ENCODE results near the gene MAP1A. TPM values are rescaled to one million over a fixed set of nuclear protein-coding genes. Genes with fewer than 3 reads are reported as not detected.

Gene MAP1A
- total RNA-seq, result 96.1 and 105 TPM in 2 replicates

GRCh38 chr15:43517354-43518196 is at the start of gene MAP1A:
TSS of gene MAP1A (plus strand) at chr15:43517608. CDS start at chr15:43521474, 3,866 bp downstream.

GRCh38 chr15:43492673-43493601 is 24.5 kb upstream of the MAP1A start, which contains the start of gene TP53BP1:
TSS of gene TP53BP1 (minus strand) at chr15:43493156. CDS start at chr15:43493043, 113 bp downstream.

Other genes starting within 250 kb of the MAP1A start
- gene TGM7, start 215.4 kb upstream of the MAP1A start, total RNA-seq, result not detected in 2 replicates
- gene LCMT2, start 187.0 kb upstream of the MAP1A start, total RNA-seq, result 7.2 and 8.6 TPM in 2 replicates
- gene ZSCAN29, start 146.6 kb upstream of the MAP1A start, total RNA-seq, result 16.7 and 17.8 TPM in 2 replicates
- 15.4 and 18.4 TPM in 2 replicates for gene TUBGCP4, start 146.5 kb upstream of the MAP1A start, total RNA-seq
- gene TP53BP1, start 24.5 kb upstream of the MAP1A start, total RNA-seq, result 100 and 102 TPM in 2 replicates
- gene PPIP5K1, start 72.6 kb downstream of the MAP1A start, total RNA-seq, result 23.7 and 31.9 TPM in 2 replicates
- gene CKMT1B, start 76.4 kb downstream of the MAP1A start, total RNA-seq, result not detected in 2 replicates
- gene STRC, start 101.2 kb downstream of the MAP1A start, total RNA-seq, result 0.17 TPM in 1 of 2 replicates, not detected in the other
- gene CATSPER2, start 131.2 kb downstream of the MAP1A start, total RNA-seq, result 1.3 and 2.0 TPM in 2 replicates
- gene CKMT1A, start 176.3 kb downstream of the MAP1A start, total RNA-seq, result not detected in 2 replicates
- 1,033 and 1,111 TPM in 2 replicates for gene PDIA3, start 228.8 kb downstream of the MAP1A start, total RNA-seq

Measured in smooth muscle cell of the pulmonary artery (primary cell).